Measurements from ENCODE around the gene TIMM10B.
"Not testable (repeated sequence)": the region's sequence is repeated elsewhere in the genome, so short reads cannot be mapped to it uniquely, and the experiment has no call there.

TIMM10B gene

GRCh38 chr11:6505577-6506240 is 24.4 kb downstream of the TIMM10B start:
- DNase-seq (ENCODE audit: low spot score): peak; percentile 23

GRCh38 chr11:6516865-6517264 is 35.6 kb downstream of the TIMM10B start:
- no peak for DNase-seq (ENCODE audit: low spot score)

- no peak for DNase-seq (ENCODE audit: low spot score)
These were observed 39.0 kb downstream of the TIMM10B start for GRCh38 chr11:6520265-6520664.

DNA sequence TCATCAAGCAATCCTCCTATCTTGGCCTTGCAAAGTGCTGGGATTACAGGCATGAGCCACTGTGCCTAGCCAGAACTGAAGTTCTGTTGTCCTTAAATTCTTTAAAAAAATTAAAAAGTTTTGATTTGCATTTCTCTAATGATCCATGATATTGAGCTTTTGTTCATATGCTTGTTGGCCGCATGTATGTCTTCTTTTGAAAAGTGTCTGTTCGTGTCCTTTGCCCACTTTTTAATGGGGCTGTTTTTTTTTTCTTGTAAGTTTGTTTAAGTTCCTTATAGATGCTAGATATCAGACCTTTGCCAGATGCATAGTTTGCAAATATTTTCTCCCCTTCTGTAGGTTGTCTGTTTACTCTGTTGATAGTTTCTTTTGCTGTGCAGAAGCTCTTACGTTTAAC is 40.6 kb downstream of the TIMM10B start:
- DNase-seq (ENCODE audit: low spot score): not testable (repeated sequence)

DNA sequence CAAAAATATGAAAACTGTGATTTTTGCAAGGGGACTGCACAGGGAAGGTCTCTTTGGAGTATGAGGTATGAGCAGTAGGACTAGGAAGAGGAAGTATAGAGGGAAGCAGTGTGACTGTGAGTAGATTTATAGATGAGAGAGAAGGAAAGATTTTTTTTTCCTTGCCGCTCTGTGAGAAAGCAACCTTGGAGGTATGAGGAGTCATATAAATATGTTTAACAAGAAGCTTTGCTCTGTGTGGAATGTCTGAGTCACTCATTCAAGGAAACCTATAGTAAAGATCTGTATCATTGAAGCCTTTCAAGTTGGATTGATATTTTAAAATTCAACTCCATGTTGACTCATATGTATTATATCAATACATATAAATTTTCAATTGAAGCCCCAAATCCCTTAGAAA is 42.0 kb downstream of the TIMM10B start:
- DNase-seq (ENCODE audit: low spot score): no peak

DNA sequence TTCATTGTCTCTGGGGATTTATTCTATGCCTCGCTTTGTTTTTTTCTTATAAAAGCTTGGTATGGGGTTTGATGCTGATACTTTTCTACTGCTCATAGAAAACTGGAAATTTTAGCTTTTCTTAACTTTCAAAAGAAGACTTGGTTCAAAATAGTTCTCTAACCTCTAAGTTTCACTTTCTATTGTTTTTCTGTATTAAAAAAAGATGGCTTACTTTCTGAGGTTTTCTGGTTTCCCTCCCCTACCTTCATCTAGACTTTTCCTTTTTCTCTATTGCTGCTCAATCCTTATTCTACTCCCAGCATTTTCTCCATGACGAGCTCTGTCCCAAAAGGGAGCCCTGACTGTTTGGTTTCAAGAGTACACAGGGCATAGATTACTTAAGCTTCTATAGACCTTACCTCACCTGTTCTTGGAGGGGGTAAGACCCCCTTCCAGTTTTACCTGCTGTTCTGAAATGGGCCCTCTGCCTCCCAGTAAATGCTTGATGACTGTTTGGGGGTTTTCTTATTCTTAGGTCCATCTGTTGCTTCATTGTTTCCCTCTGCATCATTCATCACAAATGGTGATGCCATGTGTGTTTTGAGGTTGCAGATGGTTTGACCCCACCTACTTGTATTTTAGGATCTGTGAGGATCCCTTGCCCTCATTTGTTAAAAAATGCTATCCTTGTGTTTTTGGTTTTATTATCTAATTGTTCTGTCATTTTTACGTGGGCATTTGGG is 45.3 kb downstream of the TIMM10B start:
- no peak for DNase-seq (ENCODE audit: low spot score)

DNA sequence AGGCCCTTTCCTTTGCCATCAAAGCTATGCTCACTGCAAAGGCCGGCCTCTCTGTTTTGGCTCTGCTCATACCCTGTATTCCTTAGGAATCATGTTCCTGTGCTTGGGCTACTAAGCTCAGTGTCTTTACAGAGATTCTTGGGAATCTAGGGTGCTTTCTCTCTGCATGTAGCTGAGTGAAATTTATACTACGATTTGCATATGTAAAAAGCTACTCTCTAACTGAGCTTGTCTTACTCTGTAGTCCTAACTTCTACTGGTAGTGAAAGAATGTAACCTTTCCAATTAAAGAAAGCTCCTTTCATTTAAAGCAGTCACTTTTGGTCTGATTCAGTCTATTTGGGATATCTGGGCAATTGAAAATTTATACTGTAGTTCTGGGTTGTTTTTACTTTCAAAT is 48.0 kb downstream of the TIMM10B start:
- DNase-seq (ENCODE audit: low spot score): no peak

DNA sequence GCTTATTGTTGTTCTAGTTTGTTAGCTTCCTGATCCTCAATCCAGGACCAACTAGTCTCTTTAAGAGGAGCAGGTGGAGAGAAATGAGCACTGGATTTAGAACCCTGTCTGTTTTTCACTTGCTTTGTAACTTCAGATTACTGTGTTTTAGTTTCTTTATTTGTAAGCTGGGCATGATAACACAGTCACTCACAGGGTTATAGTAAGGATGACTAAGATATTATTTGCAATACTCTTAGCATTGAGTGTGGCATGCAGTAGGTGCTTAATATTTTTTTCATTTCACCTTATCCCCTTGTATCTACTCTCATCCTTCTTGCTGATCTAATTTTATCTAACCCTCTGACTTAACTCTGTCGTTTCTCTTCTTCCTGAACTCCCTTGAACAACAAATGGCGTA is 49.5 kb downstream of the TIMM10B start:
- no peak for DNase-seq (ENCODE audit: low spot score)

- DNase-seq (ENCODE audit: low spot score): peak; percentile 40
These were observed 50.0 kb downstream of the TIMM10B start for GRCh38 chr11:6531267-6531752.
